DOHH2 (cell line): ENCODE data around the gene CTRB1.
"Not testable (repeated sequence)": the region's sequence is repeated elsewhere in the genome, so short reads cannot be mapped to it uniquely, and the experiment has no call there.

Source experiments
- H3F3A ChIP-seq: fragments of 200-600 bp; sonication (generic), shearing (Covaris generic); 2 replicates; pipeline ENCODE4 v1.6.0; 2016; ENCODE audit warnings: antibody characterized with exemption, mild to moderate bottlenecking; ENCODE audit not compliant: control insufficient read depth, insufficient read depth
- H3K27ac ChIP-seq: fragments of 200-600 bp; sonication (generic); 2 replicates; pipeline ENCODE4 v1.5.1; 2014; ENCODE audit warnings: low read depth, mild to moderate bottlenecking, low read length, moderate library complexity
- H3K27me3 ChIP-seq: fragments of 200-600 bp; sonication (generic); 2 replicates; pipeline ENCODE4 v1.6.1; 2014; ENCODE audit warnings: mild to moderate bottlenecking, low read length, mixed read lengths; ENCODE audit not compliant: control insufficient read depth
- H3K36me3 ChIP-seq: fragments of 200-600 bp; sonication (generic); 2 replicates; pipeline ENCODE4 v1.6.1; 2014; ENCODE audit warnings: mild to moderate bottlenecking, low read length, moderate library complexity, mixed read lengths; ENCODE audit not compliant: control insufficient read depth
- H3K4me1 ChIP-seq: fragments of 200-600 bp; sonication (generic); 2 replicates; pipeline ENCODE4 v1.6.1; 2014; ENCODE audit warnings: mild to moderate bottlenecking, low read length, mixed read lengths; ENCODE audit not compliant: control insufficient read depth
- H3K4me2 ChIP-seq: fragments of 200-600 bp; sonication (generic); 2 replicates; pipeline ENCODE4 v1.6.0; 2014; ENCODE audit warnings: mild to moderate bottlenecking, low read length, moderate library complexity
- H3K4me3 ChIP-seq: fragments of 200-600 bp; sonication (generic); 2 replicates; pipeline ENCODE4 v1.5.1; 2014; ENCODE audit warnings: mild to moderate bottlenecking, low read length, mixed read lengths
- H3K79me2 ChIP-seq: fragments of 200-600 bp; sonication (generic); 2 replicates; pipeline ENCODE4 v1.6.1; 2014; ENCODE audit warnings: mild to moderate bottlenecking, low read length, mixed read lengths; ENCODE audit not compliant: control insufficient read depth
- H3K9me2 ChIP-seq: fragments of 200-600 bp; sonication (generic); replicated peaks from 2 replicates; pipeline ENCODE4 v1.6.1; 2014; ENCODE audit warnings: mild to moderate bottlenecking, low read length, mixed read lengths; ENCODE audit not compliant: control insufficient read depth
- H3K9me3 ChIP-seq: fragments of 200-600 bp; sonication (generic); 2 replicates; pipeline ENCODE4 v1.6.1; 2014; ENCODE audit warnings: antibody characterized with exemption, low read length, mixed read lengths; ENCODE audit not compliant: control insufficient read depth, insufficient read depth
- H4K20me1 ChIP-seq: fragments of 200-600 bp; sonication (generic); 2 replicates; pipeline ENCODE4 v1.6.0; 2014; ENCODE audit warnings: low read depth, mild to moderate bottlenecking, antibody characterized with exemption, low read length, moderate library complexity; ENCODE audit not compliant: control insufficient read depth, insufficient read depth
- EZH2phosphoT487 ChIP-seq: fragments of 200-600 bp; sonication (generic); IDR thresholded peaks from 2 replicates; pipeline ENCODE4 v1.6.1; 2017; ENCODE audit warnings: borderline replicate concordance, mild to moderate bottlenecking, antibody characterized with exemption, low read length, moderate library complexity, mixed read lengths
- TF ChIP-seq, protein P1 (sequence below): fragments of 200-600 bp; sonication (generic); IDR thresholded peaks from one replicate; pipeline ENCODE4 v1.5.1; 2014; ENCODE audit warnings: antibody characterized with exemption, mild to moderate bottlenecking, low read depth, low read length; ENCODE audit not compliant: poor library complexity, severe bottlenecking

The CTRB1 gene

DNA sequence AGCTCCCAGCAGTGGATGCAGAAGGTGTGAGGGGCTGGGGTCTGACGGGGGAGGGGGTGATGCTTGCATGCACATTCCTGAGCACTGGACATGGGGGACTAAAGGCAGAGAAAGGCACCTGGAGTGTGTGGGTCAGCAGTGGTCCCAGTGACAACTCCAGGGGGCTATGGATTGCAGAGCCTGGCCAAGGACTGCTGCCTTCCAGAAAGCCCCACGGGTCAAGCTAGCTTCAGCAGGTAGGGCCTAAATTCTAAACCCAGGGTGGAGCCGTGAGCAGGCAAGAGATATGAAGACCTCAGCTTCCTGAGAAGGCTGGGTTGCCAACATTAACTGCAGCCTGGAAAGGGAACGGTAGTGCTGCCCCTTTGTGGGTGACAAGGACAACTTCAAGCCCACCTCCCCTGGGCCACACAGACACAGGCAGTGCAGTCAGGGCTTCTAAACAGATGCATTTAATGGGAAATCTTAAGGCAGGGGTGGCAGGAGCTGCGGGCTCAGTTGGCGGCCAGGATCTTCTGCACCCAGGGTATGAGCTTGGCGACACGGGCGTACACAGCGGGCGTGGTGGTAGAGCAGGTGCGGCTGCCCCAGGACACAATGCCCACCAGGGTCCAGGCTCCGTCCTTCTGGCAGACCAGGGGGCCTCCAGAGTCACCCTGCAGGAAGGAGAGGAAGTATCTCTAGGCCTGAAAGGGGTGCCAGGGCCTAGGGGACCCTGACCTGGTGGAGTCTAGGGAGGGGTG is 14.9 kb upstream of the CTRB1 start:
- Histone ChIP-seq H4K20me1 (no peaks in the 10 kb centered on the region), H3K79me2 (no peaks in the 10 kb centered on the region), H3K9me3 (no peaks in the 10 kb centered on the region), H3K36me3 (no peaks in the 10 kb centered on the region), H3F3A (no peaks in the 10 kb centered on the region), H3K4me1 (peaks cover 9% of the 10 kb centered on the region), H3K27me3 (0 out of 2 replicates have a peak, but pooled peaks cover 2% of the 10 kb centered on the region), H3K9me2 (no peaks in the 10 kb centered on the region), H3K27ac (no peak overlapping the region), H3K4me3 (no peak overlapping the region), H3K4me2 (no peak overlapping the region)
- TF ChIP-seq, protein P1, sequence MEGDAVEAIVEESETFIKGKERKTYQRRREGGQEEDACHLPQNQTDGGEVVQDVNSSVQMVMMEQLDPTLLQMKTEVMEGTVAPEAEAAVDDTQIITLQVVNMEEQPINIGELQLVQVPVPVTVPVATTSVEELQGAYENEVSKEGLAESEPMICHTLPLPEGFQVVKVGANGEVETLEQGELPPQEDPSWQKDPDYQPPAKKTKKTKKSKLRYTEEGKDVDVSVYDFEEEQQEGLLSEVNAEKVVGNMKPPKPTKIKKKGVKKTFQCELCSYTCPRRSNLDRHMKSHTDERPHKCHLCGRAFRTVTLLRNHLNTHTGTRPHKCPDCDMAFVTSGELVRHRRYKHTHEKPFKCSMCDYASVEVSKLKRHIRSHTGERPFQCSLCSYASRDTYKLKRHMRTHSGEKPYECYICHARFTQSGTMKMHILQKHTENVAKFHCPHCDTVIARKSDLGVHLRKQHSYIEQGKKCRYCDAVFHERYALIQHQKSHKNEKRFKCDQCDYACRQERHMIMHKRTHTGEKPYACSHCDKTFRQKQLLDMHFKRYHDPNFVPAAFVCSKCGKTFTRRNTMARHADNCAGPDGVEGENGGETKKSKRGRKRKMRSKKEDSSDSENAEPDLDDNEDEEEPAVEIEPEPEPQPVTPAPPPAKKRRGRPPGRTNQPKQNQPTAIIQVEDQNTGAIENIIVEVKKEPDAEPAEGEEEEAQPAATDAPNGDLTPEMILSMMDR = no peak
- TF ChIP-seq EZH2phosphoT487 = no peak

DNA sequence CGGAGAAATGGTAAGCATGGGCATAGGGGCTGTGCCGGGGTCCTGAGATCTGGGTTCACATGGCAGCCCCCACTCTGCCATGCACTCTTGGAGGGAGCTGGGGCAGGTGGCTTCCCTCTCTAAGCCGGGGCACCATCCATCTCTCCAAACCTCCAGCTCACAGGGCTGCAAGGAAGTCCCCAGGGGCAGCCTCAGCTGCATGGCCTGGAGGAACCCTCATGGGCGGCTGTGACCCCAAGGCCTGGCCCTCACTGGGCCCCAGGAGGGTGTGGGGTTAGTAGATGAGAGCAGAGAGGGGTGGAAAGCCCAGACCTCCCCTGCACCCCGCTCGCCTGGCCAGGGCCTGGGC is 14.4 kb upstream of the CTRB1 start:
- H3F3A ChIP-seq = no peaks in the 10 kb centered on the region
- no peaks in the 10 kb centered on the region for H3K79me2 ChIP-seq
- TF ChIP-seq EZH2phosphoT487 = no peak
- TF ChIP-seq, protein P1 = no peak
- peaks cover 9% of the 10 kb centered on the region for H3K4me1 ChIP-seq
- H3K27me3 ChIP-seq = 0 out of 2 replicates have a peak, but pooled peaks cover 2% of the 10 kb centered on the region
- no peaks in the 10 kb centered on the region for H3K9me3 ChIP-seq
- H3K36me3 ChIP-seq = no peaks in the 10 kb centered on the region
- H3K27ac ChIP-seq = no peak overlapping the region
- H3K4me3 ChIP-seq = no peak overlapping the region
- H3K4me2 ChIP-seq = no peak overlapping the region
- no peaks in the 10 kb centered on the region for H4K20me1 ChIP-seq
- H3K9me2 ChIP-seq = no peaks in the 10 kb centered on the region

- not testable (repeated sequence) for H3K36me3 ChIP-seq, H4K20me1 ChIP-seq, H3K27ac ChIP-seq, H3K4me1 ChIP-seq, H3K27me3 ChIP-seq, H3K9me3 ChIP-seq, H3F3A ChIP-seq, H3K4me2 ChIP-seq, H3K79me2 ChIP-seq, H3K9me2 ChIP-seq, H3K4me3 ChIP-seq
Measured at GRCh38 chr16:75204905-75205304, 13.9 kb upstream of the CTRB1 start.

DNA sequence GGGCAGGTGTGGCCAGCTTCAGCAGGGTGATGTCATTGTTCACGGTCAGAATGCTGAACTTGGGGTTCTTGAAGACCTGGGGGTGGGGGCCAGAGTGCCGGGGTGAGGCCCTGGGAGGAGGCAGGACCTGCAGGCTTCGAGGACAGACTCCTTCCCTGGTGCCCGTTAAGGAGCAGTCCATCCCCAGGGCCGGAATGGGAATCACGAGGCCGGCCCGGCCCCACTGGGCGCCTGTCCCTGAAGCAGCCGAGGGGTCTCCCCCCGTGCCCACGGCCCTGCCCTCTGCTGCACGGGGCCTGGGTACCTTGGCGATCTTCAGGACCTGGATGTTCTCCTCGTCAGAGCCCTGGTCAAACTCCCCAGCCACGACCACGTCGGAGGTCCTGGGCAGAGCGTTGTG is 13.3 kb upstream of the CTRB1 start:
- not testable (repeated sequence) for H3K36me3 ChIP-seq, H3K4me3 ChIP-seq, H3K9me3 ChIP-seq, H3F3A ChIP-seq, H3K27me3 ChIP-seq, H3K79me2 ChIP-seq, H3K27ac ChIP-seq, H3K9me2 ChIP-seq, H3K4me1 ChIP-seq, H3K4me2 ChIP-seq, H4K20me1 ChIP-seq

GRCh38 chr16:75205961-75206748 is 12.6 kb upstream of the CTRB1 start:
- not testable (repeated sequence) for H3K4me3 ChIP-seq, H3K36me3 ChIP-seq, H3K4me1 ChIP-seq, H4K20me1 ChIP-seq, H3K4me2 ChIP-seq, H3K79me2 ChIP-seq, H3K27ac ChIP-seq, H3K27me3 ChIP-seq, H3K9me3 ChIP-seq, H3K9me2 ChIP-seq, H3F3A ChIP-seq
